ENCODE measurements around the gene PHF21A.

Gene PHF21A

DNA sequence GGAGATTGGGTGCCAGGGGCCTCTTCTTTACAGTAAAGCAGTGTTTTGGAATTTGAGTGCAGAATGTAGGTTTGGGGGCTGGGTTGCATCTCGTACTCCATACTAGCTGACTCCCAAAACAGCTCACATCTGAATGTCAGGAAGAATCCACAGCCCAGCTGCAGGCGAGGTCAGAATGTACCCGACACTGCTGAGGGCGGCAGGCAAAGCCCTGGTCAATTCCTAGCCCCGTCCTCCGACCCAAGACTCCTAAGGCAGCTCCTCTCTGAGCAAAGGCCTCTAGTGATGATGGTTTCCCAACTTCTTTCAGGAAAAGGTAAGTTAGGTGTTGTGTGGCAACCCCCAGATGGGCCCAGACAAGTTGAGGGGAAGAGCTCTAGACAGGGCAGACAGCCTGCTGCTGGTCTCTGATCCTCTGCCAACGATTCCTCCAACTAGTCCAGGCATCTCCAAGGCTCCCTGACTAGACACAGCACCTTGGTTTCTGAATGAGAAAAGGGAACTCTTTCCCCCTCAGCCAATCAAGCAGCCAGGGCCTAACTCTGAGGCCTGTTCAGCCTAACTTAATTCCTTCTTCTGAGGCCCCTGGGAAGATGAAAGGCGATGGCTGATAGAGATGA is 190.2 kb downstream of the PHF21A start:
- H3K27ac ChIP-seq, result peak overlapping the region; percentile 16; the same call in 1 of the 2 replicates
- TF ChIP-seq ZFX (IDR thresholded peaks at IDR 0.05), result no peak
- TF ChIP-seq, protein P1, sequence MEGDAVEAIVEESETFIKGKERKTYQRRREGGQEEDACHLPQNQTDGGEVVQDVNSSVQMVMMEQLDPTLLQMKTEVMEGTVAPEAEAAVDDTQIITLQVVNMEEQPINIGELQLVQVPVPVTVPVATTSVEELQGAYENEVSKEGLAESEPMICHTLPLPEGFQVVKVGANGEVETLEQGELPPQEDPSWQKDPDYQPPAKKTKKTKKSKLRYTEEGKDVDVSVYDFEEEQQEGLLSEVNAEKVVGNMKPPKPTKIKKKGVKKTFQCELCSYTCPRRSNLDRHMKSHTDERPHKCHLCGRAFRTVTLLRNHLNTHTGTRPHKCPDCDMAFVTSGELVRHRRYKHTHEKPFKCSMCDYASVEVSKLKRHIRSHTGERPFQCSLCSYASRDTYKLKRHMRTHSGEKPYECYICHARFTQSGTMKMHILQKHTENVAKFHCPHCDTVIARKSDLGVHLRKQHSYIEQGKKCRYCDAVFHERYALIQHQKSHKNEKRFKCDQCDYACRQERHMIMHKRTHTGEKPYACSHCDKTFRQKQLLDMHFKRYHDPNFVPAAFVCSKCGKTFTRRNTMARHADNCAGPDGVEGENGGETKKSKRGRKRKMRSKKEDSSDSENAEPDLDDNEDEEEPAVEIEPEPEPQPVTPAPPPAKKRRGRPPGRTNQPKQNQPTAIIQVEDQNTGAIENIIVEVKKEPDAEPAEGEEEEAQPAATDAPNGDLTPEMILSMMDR (conservative IDR thresholded peaks at IDR 0.05), result no peak

DNA sequence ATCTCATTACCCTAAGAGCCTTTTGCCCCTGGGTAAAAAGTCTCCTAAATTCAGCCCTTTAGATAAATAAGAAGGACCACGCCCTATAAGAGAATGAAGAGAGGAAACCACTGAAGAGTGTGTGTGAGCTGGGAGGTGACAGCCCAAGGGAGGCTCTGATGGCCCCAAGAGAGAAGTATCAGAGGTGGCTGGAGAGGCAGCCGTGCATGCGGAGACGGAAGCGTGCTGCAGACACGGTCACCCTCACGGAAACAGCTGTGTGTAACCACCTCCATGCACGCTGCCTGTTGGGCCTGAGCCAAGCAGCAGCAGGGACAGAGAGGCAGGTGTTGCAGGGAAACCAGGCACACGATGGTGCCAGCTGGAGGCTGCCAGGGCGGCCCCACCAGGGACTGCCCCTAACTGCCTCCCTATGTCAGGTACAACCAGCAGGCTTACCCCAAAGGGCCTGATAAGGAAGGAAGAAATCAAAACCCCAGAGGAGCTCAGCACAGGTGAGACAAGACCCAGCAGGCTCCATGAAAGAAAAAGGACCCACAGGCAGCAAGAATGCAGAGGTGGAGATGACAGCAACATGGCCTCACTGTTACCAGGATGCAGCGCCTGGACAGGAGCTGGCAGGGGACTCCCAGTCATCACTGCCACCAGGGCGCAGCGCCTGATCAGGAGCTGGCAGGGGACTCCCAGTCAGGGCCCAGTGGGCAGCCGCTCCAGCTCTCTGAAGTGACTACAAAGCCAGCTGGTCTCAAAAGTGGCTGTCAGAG is 191.0 kb downstream of the PHF21A start:
- no peak overlapping the region for H3K27ac ChIP-seq
- TF ChIP-seq, protein P1 (conservative IDR thresholded peaks at IDR 0.05), result no peak
- no peak for TF ChIP-seq ZFX (IDR thresholded peaks at IDR 0.05)

DNA sequence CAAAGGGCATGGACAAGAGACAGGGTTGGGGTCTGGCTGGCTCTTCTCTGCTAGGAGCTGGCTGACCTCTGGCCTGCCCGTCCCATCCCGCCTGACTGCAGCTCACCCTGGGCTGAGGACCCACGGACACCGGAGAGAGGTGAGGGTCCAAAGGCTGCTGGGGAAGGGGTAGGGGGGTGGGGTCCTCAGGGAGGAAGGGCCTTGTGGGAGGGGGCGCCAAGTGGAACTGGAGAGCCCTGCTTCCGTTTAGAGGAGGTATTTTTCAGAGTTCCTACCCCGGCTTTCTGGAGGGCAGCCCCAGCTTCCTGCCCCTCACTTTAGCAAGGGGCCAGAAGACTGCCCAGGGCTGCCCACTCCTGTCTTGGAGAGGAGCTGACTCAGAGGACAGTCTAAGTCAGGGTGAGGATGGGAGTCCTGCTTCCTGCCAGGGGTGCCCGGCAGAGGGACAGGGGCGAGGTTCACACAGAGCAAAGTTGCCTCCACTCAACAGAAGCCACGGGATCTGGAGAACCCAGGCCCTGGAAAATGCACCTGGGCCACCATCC is 191.7 kb downstream of the PHF21A start:
- no peak for TF ChIP-seq ZFX (IDR thresholded peaks at IDR 0.05)
- TF ChIP-seq, protein P1 (conservative IDR thresholded peaks at IDR 0.05), result no peak
- no peak overlapping the region for H3K27ac ChIP-seq

DNA sequence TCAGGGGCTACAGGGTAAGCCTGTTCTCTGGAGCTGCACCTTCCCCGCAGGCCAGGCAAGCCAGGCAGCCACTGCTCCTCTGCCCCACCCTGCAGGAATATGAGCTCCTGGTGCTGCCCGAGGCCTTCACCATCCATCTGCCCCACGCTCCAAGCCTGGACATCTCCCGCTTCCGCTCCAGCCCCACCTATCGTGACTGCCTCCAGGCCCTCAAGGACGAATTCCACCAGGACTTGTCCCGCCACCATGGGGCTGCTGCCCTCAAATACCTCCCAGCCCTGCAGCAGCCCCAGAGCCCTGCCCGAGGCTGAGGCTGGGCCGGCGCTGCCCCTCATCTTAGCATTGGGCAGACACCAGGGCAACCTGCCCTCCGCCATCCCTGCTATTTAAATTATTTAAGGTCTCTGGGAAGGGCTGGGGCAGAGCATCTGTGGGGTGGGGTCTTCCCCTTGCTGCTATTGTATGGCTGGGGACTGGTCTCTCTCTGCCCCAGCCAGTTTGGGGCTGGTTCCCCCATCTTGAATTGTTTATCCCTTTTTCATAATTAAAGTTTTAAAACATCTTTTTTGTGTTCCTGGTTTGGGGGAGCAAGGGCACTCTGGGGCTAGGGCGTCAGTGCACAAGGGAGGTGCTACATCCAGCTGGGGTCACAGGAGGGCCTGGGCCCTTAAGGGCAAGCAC is 192.6 kb downstream of the PHF21A start:
- TF ChIP-seq, protein P1 (conservative IDR thresholded peaks at IDR 0.05), result no peak
- TF ChIP-seq ZFX (IDR thresholded peaks at IDR 0.05), result no peak
- no peak overlapping the region for H3K27ac ChIP-seq

DNA sequence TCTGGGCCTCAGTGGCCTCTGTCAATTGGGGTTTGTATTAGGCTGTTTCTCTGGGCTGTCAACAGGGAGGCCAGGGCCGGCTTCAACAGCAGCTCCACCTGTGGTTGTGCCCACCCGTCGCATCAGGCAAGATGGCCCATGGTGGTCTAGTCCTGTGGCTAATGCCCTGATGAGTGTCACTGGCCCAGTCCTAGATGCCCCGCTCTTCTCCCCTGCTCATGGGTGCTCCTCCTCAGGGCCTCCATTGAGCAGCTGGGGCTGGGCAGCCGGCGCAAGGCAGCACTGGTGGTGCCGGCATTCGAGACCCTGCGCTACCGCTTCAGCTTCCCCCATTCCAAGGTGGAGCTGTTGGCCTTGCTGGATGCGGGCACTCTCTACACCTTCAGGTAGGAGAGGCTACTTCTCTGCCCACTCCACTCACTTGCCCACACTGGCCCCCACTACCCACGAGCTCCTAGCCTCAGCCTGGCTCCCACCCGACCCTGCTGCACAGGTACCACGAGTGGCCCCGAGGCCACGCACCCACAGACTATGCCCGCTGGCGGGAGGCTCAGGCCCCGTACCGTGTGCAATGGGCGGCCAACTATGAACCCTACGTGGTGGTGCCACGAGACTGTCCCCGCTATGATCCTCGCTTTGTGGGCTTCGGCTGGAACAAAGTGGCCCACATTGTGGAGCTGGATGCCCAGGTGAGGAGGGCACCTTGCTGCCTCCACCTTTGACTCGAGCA is 193.4 kb downstream of the PHF21A start:
- H3K27ac ChIP-seq, result no peak overlapping the region
- TF ChIP-seq, protein P1 (conservative IDR thresholded peaks at IDR 0.05), result no peak
- TF ChIP-seq ZFX (IDR thresholded peaks at IDR 0.05), result no peak

DNA sequence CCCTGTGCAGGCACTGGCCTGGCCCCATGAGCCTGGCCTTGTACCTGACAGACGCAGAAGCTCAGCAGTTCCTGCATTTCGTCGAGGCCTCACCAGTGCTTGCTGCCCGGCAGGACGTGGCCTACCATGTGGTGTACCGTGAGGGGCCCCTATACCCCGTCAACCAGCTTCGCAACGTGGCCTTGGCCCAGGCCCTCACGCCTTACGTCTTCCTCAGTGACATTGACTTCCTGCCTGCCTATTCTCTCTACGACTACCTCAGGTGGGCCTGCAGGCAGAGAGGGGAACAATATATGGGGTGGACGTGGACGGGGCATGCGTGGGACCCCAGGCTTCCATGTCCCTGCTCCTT is 193.9 kb downstream of the PHF21A start:
- H3K27ac ChIP-seq, result no peak overlapping the region
- no peak for TF ChIP-seq ZFX (IDR thresholded peaks at IDR 0.05)
- TF ChIP-seq, protein P1 (conservative IDR thresholded peaks at IDR 0.05), result no peak
